Activated B cell treated with CpG ODN at 0.5 μM for 24 hours (primary cell): ENCODE measurements around the gene PGM2. TPM values are rescaled to one million over a fixed set of nuclear protein-coding genes. Genes with fewer than 3 reads are reported as not detected.

Experiments used
- ATAC-seq: fragments of 200-7000 bp; cut with Tn5 transposase; one replicate; pipeline ENCODE4 v1.10.0; 2021; ENCODE audit warnings: low read depth, mild to moderate bottlenecking, moderate library complexity
- CTCF ChIA-PET: fragments of 350-600 bp; sonication (Branson Sonifier 250); formaldehyde crosslinking; loops from one replicate; lab custom pipeline; 2021; ENCODE audit warnings: antibody characterized with exemption; lab: Charles Lee
- POLR2A ChIA-PET: fragments of 350-600 bp; sonication (Branson Sonifier 250); formaldehyde crosslinking; loops from one replicate; lab custom pipeline; 2021; ENCODE audit warnings: antibody characterized with exemption; lab: Charles Lee
- DNase-seq: peaks from one replicate; pipeline ENCODE4 v3.0.0; 2022
- H3K27ac Mint-ChIP-seq: one replicate; pipeline ENCODE4 v1.8.0; 2020; ENCODE audit warnings: mixed read lengths
- H3K27me3 Mint-ChIP-seq: one replicate; pipeline ENCODE4 v1.8.0; 2021; ENCODE audit warnings: mixed read lengths
- H3K36me3 Mint-ChIP-seq: one replicate; pipeline ENCODE4 v1.8.0; 2021; ENCODE audit warnings: low read depth, mixed read lengths
- H3K4me1 Mint-ChIP-seq: one replicate; pipeline ENCODE4 v1.8.0; 2021; ENCODE audit warnings: mixed read lengths
- H3K4me3 Mint-ChIP-seq: one replicate; pipeline ENCODE4 v1.8.0; 2020; ENCODE audit warnings: mild to moderate bottlenecking, mixed read lengths
- H3K9me3 Mint-ChIP-seq: one replicate; pipeline ENCODE4 v1.8.0; 2020; ENCODE audit warnings: mixed read lengths
- intact Hi-C: fragments of 100-400 bp; cut with micrococcal nuclease; formaldehyde crosslinking; loops from one replicate; pipeline ENCODE4 v1.15.1; 2024
- total RNA-seq: library from RNA; stranded (reverse); gene quantifications from 2 replicates; pipeline ENCODE4 v1.2.3, GENCODE V29; 2022
- TF ChIP-seq, protein P1 (sequence below): fragments of 200-600 bp; IDR thresholded peaks from one replicate; pipeline ENCODE4 v1.8.0; 2022; ENCODE audit warnings: antibody characterized with exemption, mild to moderate bottlenecking

PGM2 gene
- total RNA-seq, 1 donor from 2014 or later = 26.4 TPM

- CTCF ChIA-PET = interaction anchor here (0.6 kb wide), 1 partner anchor 85 kb away, joined by 3 read pairs; no protein-coding TSS in a partner anchor
These were observed 66.7 kb downstream of the PGM2 start for GRCh38 chr4:37893164-37893563.

DNA sequence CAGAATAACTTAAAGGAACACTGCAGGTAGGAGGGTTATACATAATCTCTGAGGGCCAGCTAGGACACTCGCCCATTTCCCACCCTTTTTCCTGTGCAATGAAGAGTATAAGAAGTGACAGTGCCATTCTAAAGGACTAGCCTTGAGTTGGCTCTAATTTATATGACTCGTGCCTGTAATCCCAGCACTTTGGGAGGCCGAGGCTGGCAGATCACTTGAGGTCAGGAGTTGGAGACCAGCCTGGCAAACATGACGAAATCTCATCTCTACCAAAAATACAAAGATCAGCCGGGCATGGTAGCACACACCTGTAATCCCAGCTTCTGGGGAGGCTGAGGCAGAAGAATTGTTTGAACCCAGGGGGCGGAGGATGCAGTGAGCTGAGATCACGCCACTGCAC is 68.8 kb downstream of the PGM2 start:
- DNase-seq = no peak
- peaks cover 12% of the 10 kb centered on the region for H3K36me3 Mint-ChIP-seq
- peaks cover 74% of the 10 kb centered on the region for H3K4me1 Mint-ChIP-seq
- ChIA-PET POLR2A (interaction anchor here (1.1 kb wide), 1 partner anchor 69 kb away, joined by 3 read pairs; the partner anchor contains the start of gene PGM2), CTCF (interaction anchor here (1.5 kb wide), 1 partner anchor 92 kb away, joined by 3 read pairs; no protein-coding TSS in a partner anchor)
- ATAC-seq = no peak
- intact Hi-C loops = loop anchor here (10.0 kb wide), 2 partner anchors 1470 to 1570 kb away; partner anchors contain the start of gene RFC1
- H3K9me3 Mint-ChIP-seq = no peaks in the 10 kb centered on the region
- H3K4me3 Mint-ChIP-seq = no peak overlapping the region
- no peaks in the 10 kb centered on the region for H3K27me3 Mint-ChIP-seq
- H3K27ac Mint-ChIP-seq = no peak overlapping the region
- TF ChIP-seq, protein P1, sequence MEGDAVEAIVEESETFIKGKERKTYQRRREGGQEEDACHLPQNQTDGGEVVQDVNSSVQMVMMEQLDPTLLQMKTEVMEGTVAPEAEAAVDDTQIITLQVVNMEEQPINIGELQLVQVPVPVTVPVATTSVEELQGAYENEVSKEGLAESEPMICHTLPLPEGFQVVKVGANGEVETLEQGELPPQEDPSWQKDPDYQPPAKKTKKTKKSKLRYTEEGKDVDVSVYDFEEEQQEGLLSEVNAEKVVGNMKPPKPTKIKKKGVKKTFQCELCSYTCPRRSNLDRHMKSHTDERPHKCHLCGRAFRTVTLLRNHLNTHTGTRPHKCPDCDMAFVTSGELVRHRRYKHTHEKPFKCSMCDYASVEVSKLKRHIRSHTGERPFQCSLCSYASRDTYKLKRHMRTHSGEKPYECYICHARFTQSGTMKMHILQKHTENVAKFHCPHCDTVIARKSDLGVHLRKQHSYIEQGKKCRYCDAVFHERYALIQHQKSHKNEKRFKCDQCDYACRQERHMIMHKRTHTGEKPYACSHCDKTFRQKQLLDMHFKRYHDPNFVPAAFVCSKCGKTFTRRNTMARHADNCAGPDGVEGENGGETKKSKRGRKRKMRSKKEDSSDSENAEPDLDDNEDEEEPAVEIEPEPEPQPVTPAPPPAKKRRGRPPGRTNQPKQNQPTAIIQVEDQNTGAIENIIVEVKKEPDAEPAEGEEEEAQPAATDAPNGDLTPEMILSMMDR = no peak

More at GRCh38 chr4:37893164-37893563, 66.7 kb downstream of the PGM2 start:
- Mint-ChIP-seq H3K36me3 (peaks cover 4% of the 10 kb centered on the region), H3K4me1 (peaks cover 69% of the 10 kb centered on the region), H3K27me3 (no peaks in the 10 kb centered on the region), H3K4me3 (peak overlapping the region; percentile 94), H3K9me3 (no peaks in the 10 kb centered on the region), H3K27ac (peak overlapping the region; percentile 97)
- TF ChIP-seq, protein P1 = no peak
- ATAC-seq (no peak), DNase-seq (no peak)
- intact Hi-C loops = loop anchor here (1.0 to 10.0 kb wide), 10 partner anchors 14 to 1744 kb away; partner anchors contain the start of genes ARAP2, RFC1, SMIM14 and TMEM156
- POLR2A ChIA-PET = interaction anchor here (0.6 to 3.8 kb wide), 4 partner anchors 67 to 90 kb away, joined by 3 to 48 read pairs (median 24); partner anchors contain the start of gene PGM2

GRCh38 chr4:37896206-37896860 is 69.8 kb downstream of the PGM2 start:
- peaks cover 81% of the 10 kb centered on the region for H3K4me1 Mint-ChIP-seq
- ChIA-PET POLR2A (interaction anchor here (0.5 to 1.3 kb wide), 4 partner anchors 9 to 82 kb away, joined by 3 to 9 read pairs (median 4); partner anchors contain the start of gene PGM2), CTCF (interaction anchor here (1.5 kb wide), 1 partner anchor 93 kb away, joined by 3 read pairs; no protein-coding TSS in a partner anchor)
- no peak overlapping the region for H3K27ac Mint-ChIP-seq
- intact Hi-C loops = loop anchor here (10.0 kb wide), 2 partner anchors 1468 to 1572 kb away; partner anchors contain the start of gene RFC1
- no peaks in the 10 kb centered on the region for H3K27me3 Mint-ChIP-seq
- no peak for DNase-seq
- no peaks in the 10 kb centered on the region for H3K9me3 Mint-ChIP-seq
- no peak overlapping the region for H3K4me3 Mint-ChIP-seq
- TF ChIP-seq, protein P1 = no peak
- no peak for ATAC-seq
- H3K36me3 Mint-ChIP-seq = peaks cover 16% of the 10 kb centered on the region

DNA sequence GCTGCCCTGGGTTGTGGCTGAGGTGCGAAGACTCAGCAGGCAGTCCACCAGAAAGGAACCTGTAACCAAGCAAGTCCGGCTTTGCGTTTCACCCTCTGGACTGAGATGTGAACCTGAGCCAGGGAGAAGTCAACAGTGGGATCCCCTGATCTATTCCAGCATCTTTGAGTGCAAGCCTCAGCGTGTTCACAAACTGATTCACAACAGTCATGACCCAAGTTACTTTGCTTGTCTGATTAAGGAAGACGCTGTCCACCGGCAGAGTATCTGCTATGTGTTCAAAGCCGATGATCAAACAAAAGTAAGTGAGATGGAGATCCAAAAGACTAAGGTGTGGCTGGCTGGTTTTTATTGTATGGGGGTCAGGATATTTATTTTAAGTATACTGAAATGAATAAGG is 75.7 kb downstream of the PGM2 start:
- Mint-ChIP-seq H3K4me1 (peaks cover 37% of the 10 kb centered on the region), H3K4me3 (no peak overlapping the region), H3K9me3 (no peaks in the 10 kb centered on the region), H3K27ac (no peak overlapping the region), H3K36me3 (peaks cover 54% of the 10 kb centered on the region), H3K27me3 (no peaks in the 10 kb centered on the region)
- TF ChIP-seq, protein P1 = no peak
- CTCF ChIA-PET = no interaction called here
- DNase-seq (no peak), ATAC-seq (no peak)
- POLR2A ChIA-PET = no interaction called here
- intact Hi-C loops = no loop called here
